Measurements from ENCODE around the gene C16orf95.
"Not testable (repeated sequence)": the region's sequence is repeated elsewhere in the genome, so short reads cannot be mapped to it uniquely, and the experiment has no call there.

DNA sequence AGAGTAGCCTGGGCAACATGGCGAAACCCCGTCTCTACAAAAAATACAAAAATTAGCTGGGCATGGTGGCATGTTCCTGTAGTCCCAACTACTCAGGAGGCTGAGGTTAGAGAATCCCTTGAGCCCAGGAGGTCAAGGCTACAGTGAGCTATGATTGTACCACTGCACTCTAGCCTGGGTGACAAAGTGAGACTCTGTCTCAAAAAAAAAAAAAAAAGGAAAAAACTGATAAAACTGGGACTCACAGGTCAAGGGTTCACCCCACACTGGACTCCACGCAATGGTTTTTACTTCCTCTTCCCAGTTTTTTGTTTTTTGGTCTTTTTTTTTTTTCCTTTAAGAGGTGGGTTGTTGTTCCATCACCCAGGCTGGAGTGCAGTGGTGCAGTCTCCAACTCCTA, 58.5 kb downstream of the C16orf95 start:
- TF ChIP-seq CTCF, POLR2A (IDR thresholded peaks at IDR 0.05): not testable (repeated sequence)
